ENCODE data around the gene RSRC1. TPM values are rescaled to one million over a fixed set of nuclear protein-coding genes. Genes with fewer than 3 reads are reported as not detected.

RSRC1 gene
- total and polyA plus RNA-seq, 2 experiments from 2014 or later: 22.6 to 34.1 TPM

- Histone ChIP-seq H3K27me3 (peaks cover 2% of the 10 kb centered on the region), H3K27ac (no peak overlapping the region), H3K36me3 (replicated peaks; ENCODE audit: insufficient read depth, low read depth) (no peaks in the 10 kb centered on the region), H2AFZ (no peak overlapping the region), H3K4me2 (no peak overlapping the region), H4K20me1 (ENCODE audit: insufficient read depth, poor library complexity, severe bottlenecking) (no peaks in the 10 kb centered on the region), H3K4me3 (no peak overlapping the region), H3K9me2 (replicated peaks; ENCODE audit: insufficient read depth) (no peaks in the 10 kb centered on the region), H3K9me3 (ENCODE audit: low read depth) (no peaks in the 10 kb centered on the region), H3K79me2 (no peaks in the 10 kb centered on the region), H3K4me1 (ENCODE audit: insufficient read depth) (no peaks in the 10 kb centered on the region)
- WGBS (ENCODE audit: low lambda C conversion rate, missing lambda C conversion rate): 75% methylated on average over 3 of the region's 3 CpGs
- DNase-seq (ENCODE audit: low spot score): no peak
- TF ChIP-seq EZH2phosphoT487 (IDR thresholded peaks at IDR 0.05; ENCODE audit: low read depth, severe bottlenecking, unreplicated experiment): no peak
- no peak for TF ChIP-seq CTCF (IDR thresholded peaks at IDR 0.05; ENCODE audit: poor library complexity)
- no peak for TF ChIP-seq EZH2 (IDR thresholded peaks at IDR 0.05; ENCODE audit: borderline replicate concordance)
These were observed 458.9 kb downstream of the RSRC1 start for GRCh38 chr3:158568784-158569183.

GRCh38 chr3:158569794-158570193 is 459.9 kb downstream of the RSRC1 start:
- 67% methylated on average over 3 of the region's 3 CpGs for WGBS (ENCODE audit: low lambda C conversion rate, missing lambda C conversion rate)
- Histone ChIP-seq H4K20me1 (ENCODE audit: insufficient read depth, poor library complexity, severe bottlenecking) (no peaks in the 10 kb centered on the region), H3K4me3 (no peak overlapping the region), H3K79me2 (no peaks in the 10 kb centered on the region), H3K4me1 (ENCODE audit: insufficient read depth) (no peaks in the 10 kb centered on the region), H3K27me3 (peaks cover 2% of the 10 kb centered on the region), H3K9me3 (ENCODE audit: low read depth) (no peaks in the 10 kb centered on the region), H2AFZ (no peak overlapping the region), H3K4me2 (no peak overlapping the region), H3K27ac (no peak overlapping the region), H3K9me2 (replicated peaks; ENCODE audit: insufficient read depth) (no peaks in the 10 kb centered on the region), H3K36me3 (replicated peaks; ENCODE audit: insufficient read depth, low read depth) (no peaks in the 10 kb centered on the region)
- DNase-seq (ENCODE audit: low spot score): peak; percentile 5
- TF ChIP-seq EZH2phosphoT487 (IDR thresholded peaks at IDR 0.05; ENCODE audit: low read depth, severe bottlenecking, unreplicated experiment) (no peak), EZH2 (IDR thresholded peaks at IDR 0.05; ENCODE audit: borderline replicate concordance) (no peak), CTCF (IDR thresholded peaks at IDR 0.05; ENCODE audit: poor library complexity) (no peak)

- Histone ChIP-seq H3K36me3 (replicated peaks; ENCODE audit: insufficient read depth, low read depth) (no peaks in the 10 kb centered on the region), H2AFZ (peak within 1 kb of the TSS; percentile 90), H3K27me3 (peaks cover 2% of the 10 kb centered on the region), H3K4me2 (peak within 1 kb of the TSS; percentile 87), H3K79me2 (no peaks in the 10 kb centered on the region), H3K27ac (peak within 1 kb of the TSS; percentile 78), H4K20me1 (ENCODE audit: insufficient read depth, poor library complexity, severe bottlenecking) (no peaks in the 10 kb centered on the region), H3K4me1 (ENCODE audit: insufficient read depth) (no peaks in the 10 kb centered on the region), H3K4me3 (peak within 1 kb of the TSS; percentile 65), H3K9me2 (replicated peaks; ENCODE audit: insufficient read depth) (no peaks in the 10 kb centered on the region), H3K9me3 (ENCODE audit: low read depth) (no peaks in the 10 kb centered on the region)
- WGBS (ENCODE audit: low lambda C conversion rate, missing lambda C conversion rate): under 1% methylated on average over 49 of the region's 51 CpGs
- TF ChIP-seq EZH2 (IDR thresholded peaks at IDR 0.05; ENCODE audit: borderline replicate concordance): no peak
- no peak for TF ChIP-seq EZH2phosphoT487 (IDR thresholded peaks at IDR 0.05; ENCODE audit: low read depth, severe bottlenecking, unreplicated experiment)
- TF ChIP-seq CTCF (IDR thresholded peaks at IDR 0.05; ENCODE audit: poor library complexity): no peak
- DNase-seq (ENCODE audit: low spot score): peak; percentile 98
These were observed 461.3 kb downstream of the RSRC1 start, which contains the start of gene MLF1 for GRCh38 chr3:158570999-158571702. Gene MLF1 (plus strand): TSS chr3:158571194. CDS start chr3:158571301, 107 bp downstream.

Measured in hepatocyte (in vitro differentiated cells).